ENCODE results near the gene SNAPIN.
A peak's percentile ranks its signal among the peaks of the same experiment; 100 is the strongest.

SNAPIN gene

GRCh38 chr1:153610811-153611301, 47.6 kb upstream of the SNAPIN start:
- Histone ChIP-seq H3K4me1 (peaks cover 25% of the 10 kb centered on the region), H3K4me2 (ENCODE audit: low read length) (peak overlapping the region; percentile 37), H3K4me3 (ENCODE audit: low read depth, low read length) (no peak overlapping the region), H3K9me3 (ENCODE audit: control insufficient read depth, low read length) (no peaks in the 10 kb centered on the region), H3K27me3 (ENCODE audit: control insufficient read depth, insufficient read depth, low read length) (no peaks in the 10 kb centered on the region), H3K27ac (peak overlapping the region; percentile 79), H3K9ac (no peak overlapping the region), H2AFZ (no peak overlapping the region), H3K79me2 (peaks cover 5% of the 10 kb centered on the region), H3K36me3 (ENCODE audit: control insufficient read depth, insufficient read depth, low read length) (no peaks in the 10 kb centered on the region)
- no peak for TF ChIP-seq CTCF (IDR thresholded peaks at IDR 0.05)

DNA sequence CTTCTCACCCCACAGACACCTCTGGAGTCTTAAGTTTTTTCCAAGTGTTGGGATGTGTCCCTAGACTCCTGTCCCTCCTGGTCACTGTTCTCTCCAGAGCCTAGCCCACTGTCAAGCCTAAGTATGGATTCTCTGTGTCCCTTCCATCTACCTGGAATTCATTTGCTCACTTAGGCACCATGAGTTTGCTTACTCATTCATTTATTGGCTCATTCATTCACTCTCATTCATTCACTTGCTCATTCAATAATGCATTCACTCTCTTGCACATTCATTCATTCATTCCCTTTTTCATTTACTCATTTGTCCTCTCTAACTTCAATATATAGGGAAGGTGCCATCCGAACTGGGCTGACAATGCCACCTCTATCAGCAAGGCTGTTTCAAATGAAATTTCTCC, 47.1 kb upstream of the SNAPIN start:
- TF ChIP-seq CTCF (IDR thresholded peaks at IDR 0.05), result no peak
- H3K9ac ChIP-seq, result no peak overlapping the region
- H3K4me2 ChIP-seq (ENCODE audit: low read length), result peak overlapping the region; percentile 92
- peak overlapping the region; percentile 79 for H3K4me3 ChIP-seq (ENCODE audit: low read depth, low read length)
- H3K4me1 ChIP-seq, result peaks cover 25% of the 10 kb centered on the region
- no peaks in the 10 kb centered on the region for H3K27me3 ChIP-seq (ENCODE audit: control insufficient read depth, insufficient read depth, low read length)
- no peaks in the 10 kb centered on the region for H3K36me3 ChIP-seq (ENCODE audit: control insufficient read depth, insufficient read depth, low read length)
- H3K27ac ChIP-seq, result peak overlapping the region; percentile 83
- peaks cover 5% of the 10 kb centered on the region for H3K79me2 ChIP-seq
- no peak overlapping the region for H2AFZ ChIP-seq
- no peaks in the 10 kb centered on the region for H3K9me3 ChIP-seq (ENCODE audit: control insufficient read depth, low read length)

DNA sequence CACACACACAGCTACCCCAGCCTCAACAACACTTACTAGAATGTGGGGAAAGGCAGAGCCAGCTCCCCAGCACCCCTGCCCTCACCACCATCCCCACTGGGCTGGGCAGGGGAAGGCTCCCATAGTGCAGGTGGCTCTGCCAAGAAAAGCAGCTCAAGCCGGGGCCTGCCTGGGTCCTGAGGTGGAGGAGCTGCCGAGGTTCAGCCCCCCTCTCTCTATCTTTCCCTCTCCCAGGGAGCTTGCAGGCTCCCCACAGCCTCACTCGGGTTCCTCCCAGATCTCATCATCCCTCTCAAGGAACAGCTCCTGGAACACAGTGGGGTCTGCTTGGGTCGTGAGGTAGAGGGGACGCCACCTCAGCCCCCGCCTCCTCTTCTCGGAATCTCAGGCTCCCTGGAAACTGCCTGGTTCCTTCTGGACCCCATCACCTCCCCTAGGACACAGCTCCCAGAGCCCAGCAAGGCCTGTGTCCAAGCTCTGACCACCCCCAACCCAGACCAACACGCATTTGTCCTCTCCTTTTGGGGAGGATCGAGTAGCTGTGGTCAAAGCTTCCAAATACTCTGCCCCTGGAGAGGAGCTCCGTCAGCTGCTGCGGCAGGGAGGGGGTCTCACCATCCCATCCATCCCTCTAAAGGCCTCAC, 46.3 kb upstream of the SNAPIN start:
- H3K79me2 ChIP-seq, result peaks cover 3% of the 10 kb centered on the region
- H3K4me1 ChIP-seq, result peaks cover 33% of the 10 kb centered on the region
- peak overlapping the region; percentile 56 for H2AFZ ChIP-seq
- H3K4me2 ChIP-seq (ENCODE audit: low read length), result peak overlapping the region; percentile 92
- H3K9me3 ChIP-seq (ENCODE audit: control insufficient read depth, low read length), result no peaks in the 10 kb centered on the region
- H3K27ac ChIP-seq, result peak overlapping the region; percentile 83
- H3K9ac ChIP-seq, result peak overlapping the region; percentile 80
- H3K27me3 ChIP-seq (ENCODE audit: control insufficient read depth, insufficient read depth, low read length), result no peaks in the 10 kb centered on the region
- peak overlapping the region; percentile 79 for H3K4me3 ChIP-seq (ENCODE audit: low read depth, low read length)
- no peaks in the 10 kb centered on the region for H3K36me3 ChIP-seq (ENCODE audit: control insufficient read depth, insufficient read depth, low read length)
- no peak for TF ChIP-seq CTCF (IDR thresholded peaks at IDR 0.05)

GRCh38 chr1:153612755-153613331, 45.7 kb upstream of the SNAPIN start, which contains the start of gene S100A16:
Gene S100A16 (minus strand): TSS chr1:153613137. CDS start chr1:153608151, 4,986 bp downstream.
- Histone ChIP-seq H3K4me3 (ENCODE audit: low read depth, low read length) (peak within 1 kb of the TSS; percentile 79), H3K79me2 (no peaks in the 10 kb centered on the region), H3K36me3 (ENCODE audit: control insufficient read depth, insufficient read depth, low read length) (no peaks in the 10 kb centered on the region), H3K27ac (peak within 1 kb of the TSS; percentile 83), H2AFZ (peak within 1 kb of the TSS; percentile 56), H3K4me1 (peaks cover 35% of the 10 kb centered on the region), H3K27me3 (ENCODE audit: control insufficient read depth, insufficient read depth, low read length) (no peaks in the 10 kb centered on the region), H3K4me2 (ENCODE audit: low read length) (peak within 1 kb of the TSS; percentile 92), H3K9ac (peak within 1 kb of the TSS; percentile 80), H3K9me3 (ENCODE audit: control insufficient read depth, low read length) (no peaks in the 10 kb centered on the region)
- TF ChIP-seq CTCF (IDR thresholded peaks at IDR 0.05), result no peak
